GM15510 (cell line): ENCODE measurements around the gene AIF1.

ENCODE experiments used
- POLR2A ChIP-seq: IDR thresholded peaks from 3 replicates; pipeline ENCODE4 v1.6.1; 2011; ENCODE audit warnings: borderline replicate concordance; ENCODE audit not compliant: insufficient read length; ENCODE audit errors: extremely low read depth

AIF1 gene

GRCh38 chr6:31639449-31639861 is 24.4 kb downstream of the AIF1 start:
- no peak for TF ChIP-seq POLR2A

- TF ChIP-seq POLR2A, result no peak
Measured at GRCh38 chr6:31640612-31641011, 25.6 kb downstream of the AIF1 start.

- TF ChIP-seq POLR2A, result no peak
Measured at GRCh38 chr6:31641370-31641769, 26.3 kb downstream of the AIF1 start.

- TF ChIP-seq POLR2A, result no peak
Measured at GRCh38 chr6:31642798-31643570, 27.9 kb downstream of the AIF1 start.

- TF ChIP-seq POLR2A, result no peak
Measured at GRCh38 chr6:31643818-31644454, 28.9 kb downstream of the AIF1 start.

GRCh38 chr6:31645325-31645724 is 30.3 kb downstream of the AIF1 start:
- TF ChIP-seq POLR2A, result no peak

- TF ChIP-seq POLR2A, result no peak
Measured at GRCh38 chr6:31651602-31652191, 36.7 kb downstream of the AIF1 start.

GRCh38 chr6:31652925-31653724 is 38.1 kb downstream of the AIF1 start:
- peak; percentile 4 for TF ChIP-seq POLR2A

DNA sequence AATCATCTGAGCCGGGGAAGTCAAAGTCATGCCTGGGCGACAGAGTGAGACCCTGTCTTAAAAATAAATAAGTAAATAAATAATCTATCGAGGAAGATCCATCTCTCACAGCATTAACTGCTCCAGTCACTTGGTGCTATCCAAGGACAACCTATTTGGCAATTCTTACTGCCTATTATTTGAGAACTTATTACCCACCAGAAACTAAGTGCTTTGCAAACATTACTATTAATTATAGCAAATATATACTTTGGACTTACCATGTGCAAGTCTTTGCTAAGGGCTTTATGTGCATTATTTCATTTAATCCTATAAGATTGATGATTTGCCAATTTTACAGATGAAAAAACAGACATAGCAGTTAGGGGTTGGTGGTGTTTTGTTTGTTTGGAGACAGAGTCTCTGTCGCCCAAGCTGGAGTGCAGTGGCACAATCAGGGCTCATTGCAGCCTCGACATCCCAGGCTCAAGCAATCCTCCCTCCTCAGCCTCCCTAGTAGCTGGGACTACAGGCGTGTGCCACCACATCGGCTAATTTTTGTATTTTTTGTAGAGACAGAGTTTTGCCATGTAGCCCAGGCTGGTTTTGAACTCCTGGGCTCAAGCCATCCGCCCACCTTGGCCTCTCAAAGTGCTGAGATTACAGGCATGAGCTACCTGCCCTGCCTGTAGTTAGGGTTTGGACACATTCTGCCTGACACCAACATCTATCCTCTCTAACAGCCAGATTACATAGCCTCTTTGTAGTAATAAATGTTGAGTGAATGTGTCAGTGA is 39.7 kb downstream of the AIF1 start:
- TF ChIP-seq POLR2A, result no peak

GRCh38 chr6:31655349-31656237 is 40.6 kb downstream of the AIF1 start, which contains the start of gene APOM:
Gene APOM, plus strand, starts transcription at chr6:31655894. Its CDS starts 73 bp downstream, at chr6:31655967.
- no peak for TF ChIP-seq POLR2A

DNA sequence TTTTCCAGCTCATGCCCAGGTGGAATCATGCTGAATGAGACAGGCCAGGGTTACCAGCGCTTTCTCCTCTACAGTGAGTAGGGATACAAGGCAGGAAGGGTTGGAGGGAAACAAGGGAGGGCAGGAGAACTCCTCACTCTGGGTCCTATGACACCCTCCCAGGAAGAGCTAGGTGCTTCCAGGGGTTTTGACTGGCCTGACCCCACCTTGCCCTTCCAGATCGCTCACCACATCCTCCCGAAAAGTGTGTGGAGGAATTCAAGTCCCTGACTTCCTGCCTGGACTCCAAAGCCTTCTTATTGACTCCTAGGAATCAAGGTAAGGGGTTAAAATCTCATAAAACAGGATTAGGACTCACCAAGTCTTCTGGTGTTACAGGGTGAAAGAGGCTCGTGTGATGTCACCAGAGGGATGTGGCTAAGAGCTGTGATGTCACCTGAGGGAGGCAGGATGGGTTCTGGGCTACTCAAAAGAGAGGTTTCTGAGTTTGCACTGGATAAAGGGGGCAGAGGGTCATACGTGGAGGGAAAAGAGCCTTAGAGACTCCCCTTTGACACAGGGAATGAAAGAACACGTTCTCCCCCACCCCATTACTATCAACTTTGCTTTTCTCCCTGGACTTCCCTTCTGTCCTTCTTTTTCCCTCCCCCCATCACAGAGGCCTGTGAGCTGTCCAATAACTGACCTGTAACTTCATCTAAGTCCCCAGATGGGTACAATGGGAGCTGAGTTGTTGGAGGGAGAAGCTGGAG is 42.5 kb downstream of the AIF1 start:
- TF ChIP-seq POLR2A, result no peak

GRCh38 chr6:31658158-31658688 is 43.2 kb downstream of the AIF1 start:
- TF ChIP-seq POLR2A, result no peak
